IMR-90 (cell line): Measurements from ENCODE around the gene IGSF3. TPM values are rescaled to one million over a fixed set of nuclear protein-coding genes. Genes with fewer than 3 reads are reported as not detected.
"Not testable (repeated sequence)": the region's sequence is repeated elsewhere in the genome, so short reads cannot be mapped to it uniquely, and the experiment has no call there.

Source experiments
- ATAC-seq: fragments of 200-7000 bp; cut with Tn5 transposase; 2 replicates; pipeline ENCODE4 v1.9.1; 2020; ENCODE audit warnings: low read depth, mild to moderate bottlenecking, moderate library complexity
- BruUV-seq: library from RNA; stranded (reverse); fragments of 400-500 nt; replicated peaks from 2 replicates; lab custom pipeline; 2021; lab: Mats Ljungman, UMichigan
- CTCF ChIA-PET: fragments of 300-600 bp; formaldehyde crosslinking; extraction: SDS; loops from one replicate; lab custom pipeline; 2021; ENCODE audit warnings: antibody characterized with exemption; lab: Yijun Ruan, JAX
- POLR2A ChIA-PET: fragments of 300-600 bp; sonication (Branson Sonifier 250); formaldehyde crosslinking; loops from one replicate; lab custom pipeline; 2022; ENCODE audit warnings: antibody characterized with exemption; ENCODE audit not compliant: unreplicated experiment; lab: Charles Lee
- DNase-seq: peaks from one replicate; pipeline ENCODE4 v3.0.0; 2013
- H2AFZ ChIP-seq: replicated peaks from 2 replicates; pipeline ENCODE3; 2013; ENCODE audit warnings: low read length, mild to moderate bottlenecking; ENCODE audit not compliant: poor library complexity
- H2AK5ac ChIP-seq: 2 replicates; pipeline ENCODE4 v1.6.1; 2013; ENCODE audit warnings: low read depth, low read length, inconsistent platforms
- H2AK9ac ChIP-seq: replicated peaks from 2 replicates; pipeline ENCODE3; 2013; ENCODE audit warnings: mild to moderate bottlenecking, low read depth, low read length, moderate library complexity; ENCODE audit not compliant: poor library complexity
- H2BK120ac ChIP-seq: 2 replicates; pipeline ENCODE4 v1.6.1; 2013; ENCODE audit warnings: low read depth, low read length, inconsistent platforms
- H2BK15ac ChIP-seq: 3 replicates; pipeline ENCODE4 v1.6.1; 2013; ENCODE audit warnings: low read depth, low read length, inconsistent platforms
- H2BK20ac ChIP-seq: 2 replicates; pipeline ENCODE4 v1.6.1; 2013; ENCODE audit warnings: low read depth, mild to moderate bottlenecking, inconsistent platforms, low read length, moderate library complexity
- H2BK5ac ChIP-seq: 2 replicates; pipeline ENCODE4 v1.6.1; 2013; ENCODE audit warnings: mild to moderate bottlenecking, low read depth, low read length, inconsistent platforms; ENCODE audit not compliant: poor library complexity, severe bottlenecking
- H3K14ac ChIP-seq: replicated peaks from 2 replicates; pipeline ENCODE4 v1.6.1; 2013; ENCODE audit warnings: low read depth, low read length, inconsistent platforms
- H3K18ac ChIP-seq: 2 replicates; pipeline ENCODE4 v1.6.1; 2013; ENCODE audit warnings: low read depth, low read length, control low read depth
- H3K23ac ChIP-seq: 2 replicates; pipeline ENCODE4 v1.6.1; 2013; ENCODE audit warnings: low read depth, low read length, inconsistent platforms
- H3K27ac ChIP-seq: 2 replicates; pipeline ENCODE4 v1.5.1; 2013; ENCODE audit warnings: mild to moderate bottlenecking, control low read depth, low read length; ENCODE audit not compliant: insufficient read depth
- H3K27me3 ChIP-seq: 2 replicates; pipeline ENCODE4 v1.6.1; 2013; ENCODE audit warnings: low read length; ENCODE audit not compliant: control insufficient read depth, insufficient read depth
- H3K36me3 ChIP-seq: 2 replicates; pipeline ENCODE4 v1.6.1; 2013; ENCODE audit warnings: low read length, mixed read lengths; ENCODE audit not compliant: control insufficient read depth, insufficient read depth
- H3K4ac ChIP-seq: 2 replicates; pipeline ENCODE4 v1.6.1; 2013; ENCODE audit warnings: low read depth, low read length, inconsistent platforms
- H3K4me1 ChIP-seq: 2 replicates; pipeline ENCODE4 v1.6.1; 2013; ENCODE audit warnings: low read length, mixed read lengths; ENCODE audit not compliant: control insufficient read depth, insufficient read depth
- H3K4me2 ChIP-seq: 2 replicates; pipeline ENCODE4 v1.6.1; 2013; ENCODE audit warnings: low read depth, mild to moderate bottlenecking, control low read depth, low read length, moderate library complexity
- H3K4me3 ChIP-seq: 2 replicates; pipeline ENCODE4 v1.5.1; 2013; ENCODE audit warnings: low read depth, mild to moderate bottlenecking, control low read depth, low read length, moderate library complexity; ENCODE audit not compliant: insufficient read depth
- H3K56ac ChIP-seq: 2 replicates; pipeline ENCODE4 v1.6.1; 2013; ENCODE audit warnings: low read length, inconsistent platforms; ENCODE audit not compliant: insufficient read depth; ENCODE audit errors: extremely low read depth
- H3K79me1 ChIP-seq, 2 experiments: 2 replicates each; pipeline ENCODE4 v1.6.1; 2013; ENCODE audit warnings: low read length in 2 of 2, inconsistent platforms in 1 of 2, low read depth in 1 of 2
- H3K9ac ChIP-seq: 2 replicates; pipeline ENCODE4 v1.6.1; 2013; ENCODE audit warnings: low read depth, low read length, control low read depth
- H3K9me1 ChIP-seq: 2 replicates; pipeline ENCODE4 v1.6.1; 2013; ENCODE audit warnings: low read length, inconsistent platforms; ENCODE audit not compliant: insufficient read depth
- H3K9me3 ChIP-seq: 2 replicates; pipeline ENCODE4 v1.6.1; 2013; ENCODE audit warnings: low read length; ENCODE audit not compliant: control insufficient read depth, insufficient read depth
- H4K20me1 ChIP-seq: 2 replicates; pipeline ENCODE4 v1.6.1; 2013; ENCODE audit warnings: low read length, inconsistent platforms; ENCODE audit not compliant: insufficient read depth
- H4K5ac ChIP-seq: 2 replicates; pipeline ENCODE4 v1.6.1; 2013; ENCODE audit warnings: mild to moderate bottlenecking, low read depth, low read length, control low read depth
- H4K8ac ChIP-seq, 2 experiments: 2 replicates each; pipeline ENCODE4 v1.6.1; 2013; ENCODE audit warnings: low read depth in 2 of 2, low read length in 2 of 2, control low read depth in 1 of 2, inconsistent platforms in 1 of 2
- H4K91ac ChIP-seq: 2 replicates; pipeline ENCODE4 v1.6.1; 2013; ENCODE audit warnings: low read depth, low read length, inconsistent platforms; ENCODE audit not compliant: insufficient read depth
- WGBS, 2 experiments: methylation state at CpG; one replicate each; pipeline versions ENCODE4 v1.1.5 to v1.1.7; 2013; ENCODE audit warnings: missing lambda C conversion rate in 2 of 2; ENCODE audit not compliant: insufficient read length in 1 of 2; ENCODE audit errors: extremely low coverage in 2 of 2; 5-methylcytosine and 5-hydroxymethylcytosine counted together
- dilution Hi-C: fragments of 300-500 bp; cut with HindIII; formaldehyde crosslinking; loops from one replicate; pipeline ENCODE4 v1.14.3; 2018; ENCODE audit warnings: low sequenced_read_pairs; ENCODE audit not compliant: unreplicated experiment
- in situ Hi-C: fragments of 300-500 bp; cut with MboI; formaldehyde crosslinking; loops from 3 replicates; pipeline ENCODE4 v1.14.3; 2019; ENCODE audit warnings: low sequenced_read_pairs, inconsistent platforms, mixed read lengths
- intact Hi-C: fragments of 100-400 bp; cut with micrococcal nuclease; formaldehyde crosslinking; loops from 2 replicates; pipeline ENCODE4 v1.10.0; 2022
- polyA plus RNA-seq, 3 experiments: library from polyadenylated mRNA; depleted of rRNA; stranded (reverse); fragments of >200 nt; gene quantifications; 2 replicates each; pipeline ENCODE4 v1.2.3, GENCODE V29; 2012; ENCODE audit warnings: low replicate concordance in 1 of 3
- total RNA-seq: library from RNA; depleted of rRNA; stranded (reverse); fragments of >200 nt; gene quantifications from 2 replicates; pipeline ENCODE4 v1.2.3, GENCODE V29; 2012

The IGSF3 gene
- total and polyA plus RNA-seq, 2 of the 4 experiments (the other 2 are of a cell fraction) = under 0.01 to 0.02 TPM

DNA sequence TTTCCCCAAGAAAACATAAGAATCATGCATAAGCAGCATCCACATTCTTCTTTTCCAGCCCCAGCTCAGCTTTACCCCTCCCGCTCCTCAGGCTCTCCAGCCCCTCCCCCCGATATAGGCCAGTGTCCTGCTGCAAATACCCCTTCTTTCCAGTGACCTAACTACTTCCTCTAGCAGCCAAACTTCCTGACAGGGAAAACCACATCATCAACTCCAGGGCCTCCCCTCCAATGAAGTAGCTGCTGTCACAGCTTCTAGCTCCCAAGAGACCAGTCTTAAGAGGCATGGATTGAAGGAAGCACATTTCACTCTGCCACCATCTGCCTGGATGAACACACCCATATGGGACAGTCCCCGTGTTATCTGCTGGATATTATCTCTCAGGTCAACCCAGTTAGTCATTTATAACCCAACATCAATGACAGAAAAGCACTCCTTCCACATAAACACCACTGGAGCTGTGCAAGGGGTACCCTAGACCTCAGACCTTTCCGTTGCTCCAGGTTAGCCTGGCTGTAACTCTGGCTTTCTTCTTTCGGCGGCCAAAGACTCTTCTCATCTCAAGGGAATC is 57.6 kb downstream of the IGSF3 start:
- H3K9me3 ChIP-seq, H2BK5ac ChIP-seq, H3K9ac ChIP-seq, H2AK9ac ChIP-seq, H3K27me3 ChIP-seq, H3K4me1 ChIP-seq, dilution Hi-C loops, H3K79me1 ChIP-seq, CTCF ChIA-PET, ATAC-seq, H3K36me3 ChIP-seq, H3K14ac ChIP-seq, POLR2A ChIA-PET, H3K4ac ChIP-seq, H3K4me3 ChIP-seq, H2AFZ ChIP-seq, in situ Hi-C loops, H3K18ac ChIP-seq, H4K91ac ChIP-seq, H3K27ac ChIP-seq, H3K23ac ChIP-seq, BruUV-seq, H2BK120ac ChIP-seq, H3K9me1 ChIP-seq, H2BK15ac ChIP-seq, H4K5ac ChIP-seq, intact Hi-C loops, H4K8ac ChIP-seq, H4K20me1 ChIP-seq, H2BK20ac ChIP-seq, H2AK5ac ChIP-seq, DNase-seq, H3K56ac ChIP-seq, H3K4me2 ChIP-seq: not testable (repeated sequence)
- WGBS, 2 experiments = no CpG with 5 or more reads among the region's 6 CpGs

DNA sequence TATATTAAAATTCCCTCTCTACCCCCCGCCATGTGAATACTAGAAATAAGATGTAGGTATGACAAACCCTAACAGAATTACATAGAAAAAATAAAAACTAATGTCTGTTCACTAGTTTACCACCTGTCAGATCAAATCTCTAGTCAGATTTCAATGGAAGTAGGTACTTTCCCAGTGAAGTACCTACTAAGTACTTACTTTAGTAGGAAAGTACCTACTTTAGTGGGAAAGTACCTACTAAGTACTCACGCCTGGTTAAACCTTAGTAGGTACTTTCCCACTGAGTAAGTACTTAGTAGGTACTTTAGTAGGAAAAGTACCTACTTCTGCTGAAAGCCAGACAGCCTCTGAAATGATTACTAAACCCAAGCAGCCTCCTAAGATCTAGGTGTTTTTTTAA is 58.7 kb downstream of the IGSF3 start:
- H3K18ac ChIP-seq, dilution Hi-C loops, in situ Hi-C loops, H3K4me1 ChIP-seq, H2BK5ac ChIP-seq, intact Hi-C loops, H3K56ac ChIP-seq, H3K4ac ChIP-seq, H3K14ac ChIP-seq, H3K79me1 ChIP-seq, H3K4me3 ChIP-seq, H3K27me3 ChIP-seq, CTCF ChIA-PET, H3K36me3 ChIP-seq, H2AFZ ChIP-seq, BruUV-seq, H2BK15ac ChIP-seq, H4K91ac ChIP-seq, ATAC-seq, H2AK5ac ChIP-seq, H3K9ac ChIP-seq, DNase-seq, H2AK9ac ChIP-seq, POLR2A ChIA-PET, H4K5ac ChIP-seq, H2BK120ac ChIP-seq, H4K8ac ChIP-seq, H3K27ac ChIP-seq, H3K9me1 ChIP-seq, H4K20me1 ChIP-seq, H3K4me2 ChIP-seq, H3K23ac ChIP-seq, H3K9me3 ChIP-seq, H2BK20ac ChIP-seq: not testable (repeated sequence)
- no CpG with 5 or more reads among the region's 2 CpGs for WGBS, 2 experiments
